Measurements from ENCODE around the gene DENND4A.
"Not testable (repeated sequence)": the region's sequence is repeated elsewhere in the genome, so short reads cannot be mapped to it uniquely, and the experiment has no call there.

The DENND4A gene

GRCh38 chr15:65789105-65789504 lies 3.0 kb downstream of the DENND4A start:
- DNase-seq: no peak

- DNase-seq: no peak
Observed at GRCh38 chr15:65787260-65787659, 4.8 kb downstream of the DENND4A start.

GRCh38 chr15:65785151-65785550 lies 6.9 kb downstream of the DENND4A start:
- no peak for DNase-seq

GRCh38 chr15:65783872-65784271 lies 8.2 kb downstream of the DENND4A start:
- DNase-seq: no peak

GRCh38 chr15:65782096-65782495 lies 10.0 kb downstream of the DENND4A start:
- no peak for DNase-seq

- not testable (repeated sequence) for DNase-seq
Observed at GRCh38 chr15:65778701-65779100, 13.4 kb downstream of the DENND4A start.

GRCh38 chr15:65778269-65778668 lies 13.8 kb downstream of the DENND4A start:
- no peak for DNase-seq

GRCh38 chr15:65777843-65778242 lies 14.2 kb downstream of the DENND4A start:
- DNase-seq: no peak

GRCh38 chr15:65777053-65777452 lies 15.0 kb downstream of the DENND4A start:
- no peak for DNase-seq

- no peak for DNase-seq
Observed at GRCh38 chr15:65773386-65774111, 18.5 kb downstream of the DENND4A start.

GRCh38 chr15:65772930-65773329 lies 19.2 kb downstream of the DENND4A start:
- DNase-seq: peak; percentile 29

GRCh38 chr15:65771870-65772269 lies 20.2 kb downstream of the DENND4A start:
- no peak for DNase-seq

GRCh38 chr15:65769482-65769881 lies 22.6 kb downstream of the DENND4A start:
- DNase-seq: no peak

- no peak for DNase-seq
Observed at GRCh38 chr15:65767895-65768294, 24.2 kb downstream of the DENND4A start.

- DNase-seq: no peak
Observed at GRCh38 chr15:65767264-65767595, 24.9 kb downstream of the DENND4A start.

- no peak for DNase-seq
Observed at GRCh38 chr15:65766422-65767263, 25.4 kb downstream of the DENND4A start.

GRCh38 chr15:65765106-65765505 lies 27.0 kb downstream of the DENND4A start:
- DNase-seq: no peak

GRCh38 chr15:65762914-65763787 lies 28.9 kb downstream of the DENND4A start:
- DNase-seq: no peak

GRCh38 chr15:65762399-65762798 lies 29.7 kb downstream of the DENND4A start:
- DNase-seq: no peak

- no peak for DNase-seq
Observed at GRCh38 chr15:65761210-65761926, 30.7 kb downstream of the DENND4A start.

- no peak for DNase-seq
Observed at GRCh38 chr15:65759441-65759840, 32.7 kb downstream of the DENND4A start.

GRCh38 chr15:65758242-65758641 lies 33.9 kb downstream of the DENND4A start:
- no peak for DNase-seq

All from fibroblast of skin of scalp (primary cell).